ENCODE data around the gene TTC6.

Gene TTC6

DNA sequence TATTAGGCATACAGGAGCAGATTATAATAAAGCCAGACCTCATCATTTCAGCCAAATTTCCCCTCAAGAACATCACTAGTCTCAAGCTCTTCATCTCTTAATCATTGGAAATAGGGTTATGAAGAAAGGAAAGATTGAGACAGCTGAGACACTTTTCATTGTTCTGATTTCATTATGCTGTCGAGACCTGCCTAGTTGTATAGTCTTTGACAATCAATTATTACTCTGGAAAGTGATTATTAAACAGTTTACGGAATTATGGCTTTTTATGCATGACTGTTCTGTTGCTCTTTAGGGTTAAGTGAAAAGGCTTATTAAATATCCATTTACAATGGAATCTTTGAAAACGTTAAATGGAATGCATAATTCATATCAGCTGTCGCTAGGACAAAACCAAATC, 48.3 kb downstream of the TTC6 start:
- Histone ChIP-seq H3K27ac (replicated peaks) (no peak overlapping the region), H3K4me3 (replicated peaks; ENCODE audit: insufficient read depth, low read length) (no peak overlapping the region), H3K27me3 (ENCODE audit: insufficient read depth, poor library complexity, severe bottlenecking) (no peaks in the 10 kb centered on the region)
- DNase-seq (ENCODE audit: low read depth in 1 of 2, low spot score in 1 of 2): no peak
- TF ChIP-seq, protein P1, sequence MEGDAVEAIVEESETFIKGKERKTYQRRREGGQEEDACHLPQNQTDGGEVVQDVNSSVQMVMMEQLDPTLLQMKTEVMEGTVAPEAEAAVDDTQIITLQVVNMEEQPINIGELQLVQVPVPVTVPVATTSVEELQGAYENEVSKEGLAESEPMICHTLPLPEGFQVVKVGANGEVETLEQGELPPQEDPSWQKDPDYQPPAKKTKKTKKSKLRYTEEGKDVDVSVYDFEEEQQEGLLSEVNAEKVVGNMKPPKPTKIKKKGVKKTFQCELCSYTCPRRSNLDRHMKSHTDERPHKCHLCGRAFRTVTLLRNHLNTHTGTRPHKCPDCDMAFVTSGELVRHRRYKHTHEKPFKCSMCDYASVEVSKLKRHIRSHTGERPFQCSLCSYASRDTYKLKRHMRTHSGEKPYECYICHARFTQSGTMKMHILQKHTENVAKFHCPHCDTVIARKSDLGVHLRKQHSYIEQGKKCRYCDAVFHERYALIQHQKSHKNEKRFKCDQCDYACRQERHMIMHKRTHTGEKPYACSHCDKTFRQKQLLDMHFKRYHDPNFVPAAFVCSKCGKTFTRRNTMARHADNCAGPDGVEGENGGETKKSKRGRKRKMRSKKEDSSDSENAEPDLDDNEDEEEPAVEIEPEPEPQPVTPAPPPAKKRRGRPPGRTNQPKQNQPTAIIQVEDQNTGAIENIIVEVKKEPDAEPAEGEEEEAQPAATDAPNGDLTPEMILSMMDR (IDR thresholded peaks at IDR 0.05; ENCODE audit: insufficient read depth, low read length): no peak
- TF ChIP-seq, protein P2, sequence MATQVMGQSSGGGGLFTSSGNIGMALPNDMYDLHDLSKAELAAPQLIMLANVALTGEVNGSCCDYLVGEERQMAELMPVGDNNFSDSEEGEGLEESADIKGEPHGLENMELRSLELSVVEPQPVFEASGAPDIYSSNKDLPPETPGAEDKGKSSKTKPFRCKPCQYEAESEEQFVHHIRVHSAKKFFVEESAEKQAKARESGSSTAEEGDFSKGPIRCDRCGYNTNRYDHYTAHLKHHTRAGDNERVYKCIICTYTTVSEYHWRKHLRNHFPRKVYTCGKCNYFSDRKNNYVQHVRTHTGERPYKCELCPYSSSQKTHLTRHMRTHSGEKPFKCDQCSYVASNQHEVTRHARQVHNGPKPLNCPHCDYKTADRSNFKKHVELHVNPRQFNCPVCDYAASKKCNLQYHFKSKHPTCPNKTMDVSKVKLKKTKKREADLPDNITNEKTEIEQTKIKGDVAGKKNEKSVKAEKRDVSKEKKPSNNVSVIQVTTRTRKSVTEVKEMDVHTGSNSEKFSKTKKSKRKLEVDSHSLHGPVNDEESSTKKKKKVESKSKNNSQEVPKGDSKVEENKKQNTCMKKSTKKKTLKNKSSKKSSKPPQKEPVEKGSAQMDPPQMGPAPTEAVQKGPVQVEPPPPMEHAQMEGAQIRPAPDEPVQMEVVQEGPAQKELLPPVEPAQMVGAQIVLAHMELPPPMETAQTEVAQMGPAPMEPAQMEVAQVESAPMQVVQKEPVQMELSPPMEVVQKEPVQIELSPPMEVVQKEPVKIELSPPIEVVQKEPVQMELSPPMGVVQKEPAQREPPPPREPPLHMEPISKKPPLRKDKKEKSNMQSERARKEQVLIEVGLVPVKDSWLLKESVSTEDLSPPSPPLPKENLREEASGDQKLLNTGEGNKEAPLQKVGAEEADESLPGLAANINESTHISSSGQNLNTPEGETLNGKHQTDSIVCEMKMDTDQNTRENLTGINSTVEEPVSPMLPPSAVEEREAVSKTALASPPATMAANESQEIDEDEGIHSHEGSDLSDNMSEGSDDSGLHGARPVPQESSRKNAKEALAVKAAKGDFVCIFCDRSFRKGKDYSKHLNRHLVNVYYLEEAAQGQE (IDR thresholded peaks at IDR 0.05; ENCODE audit: insufficient replicate concordance, low read depth): no peak
- no peak for TF ChIP-seq SPI1 (IDR thresholded peaks at IDR 0.05; ENCODE audit: borderline replicate concordance, low read depth)
- TF ChIP-seq GABPA (IDR thresholded peaks at IDR 0.05; ENCODE audit: low read depth): no peak
- no peak for TF ChIP-seq POLR2AphosphoS5 (IDR thresholded peaks at IDR 0.05; ENCODE audit: low read depth)
